Endothelial cell of umbilical vein (primary cell): Measurements from ENCODE around the gene NMD3.

Source experiments
- JUN ChIP-seq: IDR thresholded peaks from 2 replicates; pipeline ENCODE4 v1.6.1; 2011; ENCODE audit warnings: borderline replicate concordance, low read depth; ENCODE audit not compliant: insufficient read length, insufficient read depth
- POLR2A ChIP-seq: IDR thresholded peaks from 2 replicates; pipeline ENCODE4 v1.6.1; 2012; ENCODE audit warnings: low read depth, mild to moderate bottlenecking, control low read depth, low read length

DNA sequence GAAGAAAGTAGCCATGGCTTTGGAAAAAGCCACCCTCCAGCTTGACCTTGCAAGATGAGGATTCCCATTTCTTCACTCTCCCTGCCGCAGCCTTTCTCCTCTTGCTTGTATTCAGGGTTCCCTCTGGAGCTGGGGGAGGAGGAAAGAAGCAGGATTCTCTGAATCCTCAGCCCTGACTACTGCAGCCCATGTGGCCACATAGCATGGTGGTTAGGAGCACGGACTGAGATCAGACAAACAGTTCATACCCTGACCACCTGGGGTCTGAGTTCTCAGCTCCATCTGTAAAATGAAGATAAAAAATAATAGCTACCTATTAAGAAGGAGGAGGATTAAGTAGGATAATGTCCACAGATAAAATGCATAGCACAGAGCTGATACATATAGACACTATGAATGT lies 72.3 kb downstream of the NMD3 start:
- TF ChIP-seq POLR2A, result no peak
- TF ChIP-seq JUN, result no peak
